RWPE2 (cell line): ENCODE results near the gene SAPCD1.
"Not testable (repeated sequence)": the region's sequence is repeated elsewhere in the genome, so short reads cannot be mapped to it uniquely, and the experiment has no call there.

Experiments
- ATAC-seq: fragments of 200-7000 bp; cut with Tn5 transposase; 3 replicates; pipeline ENCODE4 v1.9.1; 2021; ENCODE audit warnings: low read depth
- DNase-seq: peaks from one replicate; pipeline ENCODE4 v3.0.0-alpha.2; 2020; ENCODE audit warnings: low spot score
- H3K27ac ChIP-seq: fragments of 450-650 bp; 2 replicates; pipeline ENCODE4 v1.5.1; 2017; ENCODE audit warnings: mild to moderate bottlenecking; ENCODE audit not compliant: poor library complexity, severe bottlenecking
- H3K27me3 ChIP-seq: fragments of 250-450 bp; sonication (Bioruptor Pico); 2 replicates; pipeline ENCODE4 v1.5.1; 2021; ENCODE audit warnings: mild to moderate bottlenecking, moderate library complexity; ENCODE audit not compliant: insufficient read depth, poor library complexity, severe bottlenecking
- H3K36me3 ChIP-seq: fragments of 250-450 bp; sonication (Bioruptor Pico); 2 replicates; pipeline ENCODE4 v1.5.1; 2020; ENCODE audit warnings: low read depth, mild to moderate bottlenecking, moderate library complexity
- H3K4me1 ChIP-seq: fragments of 250-450 bp; sonication (Bioruptor Pico); 2 replicates; pipeline ENCODE4 v1.5.1; 2021; ENCODE audit warnings: mild to moderate bottlenecking, moderate library complexity; ENCODE audit not compliant: insufficient read depth, poor library complexity, severe bottlenecking
- H3K4me3 ChIP-seq: fragments of 250-450 bp; sonication (Bioruptor Pico); 2 replicates; pipeline ENCODE4 v1.5.1; 2021; ENCODE audit warnings: mild to moderate bottlenecking, moderate library complexity; ENCODE audit not compliant: severe bottlenecking
- H3K9me3 ChIP-seq: fragments of 250-450 bp; sonication (Bioruptor Pico); 2 replicates; pipeline ENCODE4 v1.5.1; 2021; ENCODE audit warnings: mild to moderate bottlenecking, moderate library complexity; ENCODE audit not compliant: severe bottlenecking
- TF ChIP-seq, protein P1 (sequence below): fragments of 450-650 bp; IDR thresholded peaks from one replicate; pipeline ENCODE4 v1.5.1; 2017; ENCODE audit warnings: mild to moderate bottlenecking, moderate library complexity; ENCODE audit not compliant: poor library complexity, severe bottlenecking

The SAPCD1 gene

GRCh38 chr6:31805939-31806469 lies 43.5 kb downstream of the SAPCD1 start:
- peak overlapping the region; percentile 67 for H3K4me3 ChIP-seq
- H3K36me3 ChIP-seq, result peaks cover 34% of the 10 kb centered on the region
- peaks cover 11% of the 10 kb centered on the region for H3K4me1 ChIP-seq
- DNase-seq (no peak), ATAC-seq (peak; percentile 15; the same call in 2 of the 3 replicates)
- no peaks in the 10 kb centered on the region for H3K27me3 ChIP-seq
- TF ChIP-seq, protein P1, sequence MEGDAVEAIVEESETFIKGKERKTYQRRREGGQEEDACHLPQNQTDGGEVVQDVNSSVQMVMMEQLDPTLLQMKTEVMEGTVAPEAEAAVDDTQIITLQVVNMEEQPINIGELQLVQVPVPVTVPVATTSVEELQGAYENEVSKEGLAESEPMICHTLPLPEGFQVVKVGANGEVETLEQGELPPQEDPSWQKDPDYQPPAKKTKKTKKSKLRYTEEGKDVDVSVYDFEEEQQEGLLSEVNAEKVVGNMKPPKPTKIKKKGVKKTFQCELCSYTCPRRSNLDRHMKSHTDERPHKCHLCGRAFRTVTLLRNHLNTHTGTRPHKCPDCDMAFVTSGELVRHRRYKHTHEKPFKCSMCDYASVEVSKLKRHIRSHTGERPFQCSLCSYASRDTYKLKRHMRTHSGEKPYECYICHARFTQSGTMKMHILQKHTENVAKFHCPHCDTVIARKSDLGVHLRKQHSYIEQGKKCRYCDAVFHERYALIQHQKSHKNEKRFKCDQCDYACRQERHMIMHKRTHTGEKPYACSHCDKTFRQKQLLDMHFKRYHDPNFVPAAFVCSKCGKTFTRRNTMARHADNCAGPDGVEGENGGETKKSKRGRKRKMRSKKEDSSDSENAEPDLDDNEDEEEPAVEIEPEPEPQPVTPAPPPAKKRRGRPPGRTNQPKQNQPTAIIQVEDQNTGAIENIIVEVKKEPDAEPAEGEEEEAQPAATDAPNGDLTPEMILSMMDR, result no peak
- no peaks in the 10 kb centered on the region for H3K9me3 ChIP-seq
- H3K27ac ChIP-seq, result peak overlapping the region; percentile 68

DNA sequence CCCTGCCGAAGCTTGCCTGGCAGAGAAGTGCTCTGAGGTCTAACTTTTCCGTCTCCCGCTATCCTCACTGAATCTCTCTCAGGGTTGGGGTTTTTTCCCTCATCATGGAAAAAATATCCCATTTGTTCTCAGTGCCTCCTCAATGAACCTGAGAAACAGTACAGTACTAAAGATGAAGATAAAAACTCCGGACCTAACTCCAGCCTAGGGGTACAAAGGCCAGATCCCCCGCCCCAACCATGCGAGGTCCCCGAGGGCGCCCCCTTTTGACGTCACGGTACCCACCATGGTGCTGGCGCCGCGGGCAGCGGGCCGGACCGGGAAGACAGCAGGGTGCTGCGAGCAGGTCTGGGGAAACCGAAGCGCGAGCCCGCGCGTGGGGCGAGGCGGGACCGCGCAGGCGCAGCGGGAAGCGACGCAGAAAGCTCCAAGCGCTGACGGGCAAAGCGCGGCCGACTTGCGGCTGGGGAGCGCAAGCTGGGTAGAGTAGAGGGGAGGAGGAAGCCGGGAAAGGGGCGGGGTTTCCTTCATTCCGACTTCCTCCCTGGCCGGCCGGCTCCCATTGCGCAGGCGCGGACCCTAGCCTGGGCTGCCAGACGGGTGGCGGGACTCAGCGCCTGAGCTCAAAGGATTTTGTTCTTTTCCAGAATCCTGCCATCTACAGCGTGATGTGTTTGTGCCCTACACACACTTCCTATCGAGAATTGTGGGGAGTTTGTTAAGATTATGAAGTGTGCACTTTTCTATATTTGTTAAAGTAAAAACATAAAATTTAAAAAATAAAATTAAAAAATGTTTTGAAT lies 44.2 kb downstream of the SAPCD1 start, which contains the start of gene LSM2:
Gene LSM2 (minus strand): TSS at position 497 of the 803 bp plus-strand sequence. CDS start 209 bp downstream, at position 288.
- ATAC-seq, result peak; percentile 96
- peaks cover 28% of the 10 kb centered on the region for H3K36me3 ChIP-seq
- no peaks in the 10 kb centered on the region for H3K27me3 ChIP-seq
- peak; percentile 96 for DNase-seq
- H3K4me3 ChIP-seq, result peak within 1 kb of the TSS; percentile 67
- no peaks in the 10 kb centered on the region for H3K9me3 ChIP-seq
- TF ChIP-seq, protein P1, result peak; percentile 34
- peaks cover 11% of the 10 kb centered on the region for H3K4me1 ChIP-seq
- H3K27ac ChIP-seq, result peak within 1 kb of the TSS; percentile 68

DNA sequence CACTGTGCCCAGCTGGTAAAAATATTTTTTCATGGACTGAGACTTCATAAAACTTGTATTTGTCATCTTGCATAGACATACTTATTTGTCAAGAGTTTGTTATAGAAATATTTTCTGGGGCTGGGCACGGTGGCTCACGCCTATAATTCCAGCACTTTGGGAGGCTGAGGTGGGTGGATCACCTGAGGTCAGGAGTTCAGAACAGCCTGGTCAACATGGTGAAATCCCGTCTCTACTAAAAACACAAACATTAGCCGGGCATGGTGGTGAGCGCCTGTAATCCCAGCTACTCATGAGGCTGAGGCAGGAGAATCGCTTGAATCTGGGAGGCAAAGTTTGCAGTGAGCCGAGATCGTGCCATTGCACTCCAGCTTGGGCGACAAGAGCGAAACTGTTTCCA lies 46.1 kb downstream of the SAPCD1 start:
- not testable (repeated sequence) for H3K36me3 ChIP-seq, H3K27ac ChIP-seq, DNase-seq, H3K4me3 ChIP-seq, ATAC-seq, H3K27me3 ChIP-seq, H3K9me3 ChIP-seq
- H3K4me1 ChIP-seq, result peaks cover 19% of the 10 kb centered on the region

DNA sequence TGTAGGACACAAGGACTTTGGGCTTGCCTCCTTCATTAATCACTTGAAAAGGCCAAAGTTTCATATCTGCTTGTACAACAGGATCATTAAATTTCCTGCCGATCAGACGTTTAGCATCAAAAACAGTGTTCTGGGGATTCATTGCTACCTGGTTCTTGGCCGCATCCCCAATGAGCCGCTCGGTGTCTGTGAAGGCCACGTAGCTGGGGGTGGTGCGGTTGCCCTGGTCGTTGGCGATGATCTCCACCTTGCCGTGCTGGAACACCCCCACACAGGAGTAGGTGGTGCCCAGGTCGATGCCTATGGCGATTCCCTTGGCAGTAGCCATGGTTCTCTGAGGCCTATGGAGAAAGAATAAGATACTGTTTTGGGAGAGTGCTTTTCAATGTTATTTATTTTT lies 49.2 kb downstream of the SAPCD1 start:
- Histone ChIP-seq H3K27me3 (no peaks in the 10 kb centered on the region), H3K4me1 (peaks cover 16% of the 10 kb centered on the region), H3K36me3 (no peaks in the 10 kb centered on the region), H3K9me3 (no peaks in the 10 kb centered on the region), H3K27ac (no peak overlapping the region), H3K4me3 (no peak overlapping the region)
- no peak for ATAC-seq
- no peak for DNase-seq
- TF ChIP-seq, protein P1, result no peak

DNA sequence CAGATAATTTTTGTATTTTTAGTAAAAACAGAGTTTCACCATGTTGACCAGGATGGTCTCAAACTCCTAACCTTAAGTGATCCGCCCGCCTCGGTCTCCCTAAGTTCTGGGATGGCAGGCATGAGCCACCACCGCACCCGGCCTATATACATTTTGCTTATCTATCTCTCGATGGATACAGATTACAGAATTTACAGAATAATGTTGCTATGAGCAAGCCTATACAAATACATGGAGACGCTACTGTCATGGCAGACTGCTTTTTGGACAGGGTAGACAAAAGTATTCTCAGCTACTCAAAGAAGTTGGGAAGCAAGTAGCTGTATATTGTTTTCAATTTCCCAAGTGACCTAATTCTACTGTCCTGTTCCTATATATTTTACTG lies 51.0 kb downstream of the SAPCD1 start:
- peak overlapping the region; percentile 27 for H3K4me3 ChIP-seq
- H3K27ac ChIP-seq, result peak overlapping the region; percentile 93
- peaks cover 14% of the 10 kb centered on the region for H3K4me1 ChIP-seq
- H3K27me3 ChIP-seq, result no peaks in the 10 kb centered on the region
- no peak for ATAC-seq
- no peak for DNase-seq
- H3K9me3 ChIP-seq, result no peaks in the 10 kb centered on the region
- H3K36me3 ChIP-seq, result peaks cover 4% of the 10 kb centered on the region; the same call in 1 of the 2 replicates
- TF ChIP-seq, protein P1, result no peak
